AG10803 (cell line): ENCODE results near the gene ENG.

ENCODE experiments used
- DNase-seq: peaks from one replicate; pipeline ENCODE4 v3.0.0; 2010; ENCODE audit warnings: low read depth
- H3K4me3 ChIP-seq: 2 replicates; pipeline ENCODE4 v1.5.1; 2011; ENCODE audit warnings: mild to moderate bottlenecking, low read length, control low read depth
- TF ChIP-seq, protein P1 (sequence below): conservative IDR thresholded peaks from 2 replicates; pipeline ENCODE4 v1.5.1; 2011; ENCODE audit warnings: mild to moderate bottlenecking, low read length, control low read depth, inconsistent platforms

ENG gene

GRCh38 chr9:127896395-127897192 lies 42.1 kb upstream of the ENG start:
- TF ChIP-seq, protein P1, sequence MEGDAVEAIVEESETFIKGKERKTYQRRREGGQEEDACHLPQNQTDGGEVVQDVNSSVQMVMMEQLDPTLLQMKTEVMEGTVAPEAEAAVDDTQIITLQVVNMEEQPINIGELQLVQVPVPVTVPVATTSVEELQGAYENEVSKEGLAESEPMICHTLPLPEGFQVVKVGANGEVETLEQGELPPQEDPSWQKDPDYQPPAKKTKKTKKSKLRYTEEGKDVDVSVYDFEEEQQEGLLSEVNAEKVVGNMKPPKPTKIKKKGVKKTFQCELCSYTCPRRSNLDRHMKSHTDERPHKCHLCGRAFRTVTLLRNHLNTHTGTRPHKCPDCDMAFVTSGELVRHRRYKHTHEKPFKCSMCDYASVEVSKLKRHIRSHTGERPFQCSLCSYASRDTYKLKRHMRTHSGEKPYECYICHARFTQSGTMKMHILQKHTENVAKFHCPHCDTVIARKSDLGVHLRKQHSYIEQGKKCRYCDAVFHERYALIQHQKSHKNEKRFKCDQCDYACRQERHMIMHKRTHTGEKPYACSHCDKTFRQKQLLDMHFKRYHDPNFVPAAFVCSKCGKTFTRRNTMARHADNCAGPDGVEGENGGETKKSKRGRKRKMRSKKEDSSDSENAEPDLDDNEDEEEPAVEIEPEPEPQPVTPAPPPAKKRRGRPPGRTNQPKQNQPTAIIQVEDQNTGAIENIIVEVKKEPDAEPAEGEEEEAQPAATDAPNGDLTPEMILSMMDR, result no peak
- peak overlapping the region; percentile 31; the same call in 1 of the 2 replicates for H3K4me3 ChIP-seq
- no peak for DNase-seq

- DNase-seq, result no peak
- no peak overlapping the region for H3K4me3 ChIP-seq
- TF ChIP-seq, protein P1, result no peak
These were observed 41.4 kb upstream of the ENG start for GRCh38 chr9:127895811-127896210.

GRCh38 chr9:127893392-127893791 lies 38.9 kb upstream of the ENG start:
- DNase-seq, result no peak
- TF ChIP-seq, protein P1, result no peak
- no peak overlapping the region for H3K4me3 ChIP-seq

GRCh38 chr9:127892831-127893230 lies 38.4 kb upstream of the ENG start:
- TF ChIP-seq, protein P1, result no peak
- no peak overlapping the region for H3K4me3 ChIP-seq
- no peak for DNase-seq

GRCh38 chr9:127890053-127890452 lies 35.6 kb upstream of the ENG start:
- H3K4me3 ChIP-seq, result no peak overlapping the region
- no peak for DNase-seq
- TF ChIP-seq, protein P1, result no peak

- TF ChIP-seq, protein P1, result no peak; the same call in 1 of the 2 replicates
- no peak overlapping the region for H3K4me3 ChIP-seq
- no peak for DNase-seq
These were observed 33.3 kb upstream of the ENG start for GRCh38 chr9:127887792-127888191.

DNA sequence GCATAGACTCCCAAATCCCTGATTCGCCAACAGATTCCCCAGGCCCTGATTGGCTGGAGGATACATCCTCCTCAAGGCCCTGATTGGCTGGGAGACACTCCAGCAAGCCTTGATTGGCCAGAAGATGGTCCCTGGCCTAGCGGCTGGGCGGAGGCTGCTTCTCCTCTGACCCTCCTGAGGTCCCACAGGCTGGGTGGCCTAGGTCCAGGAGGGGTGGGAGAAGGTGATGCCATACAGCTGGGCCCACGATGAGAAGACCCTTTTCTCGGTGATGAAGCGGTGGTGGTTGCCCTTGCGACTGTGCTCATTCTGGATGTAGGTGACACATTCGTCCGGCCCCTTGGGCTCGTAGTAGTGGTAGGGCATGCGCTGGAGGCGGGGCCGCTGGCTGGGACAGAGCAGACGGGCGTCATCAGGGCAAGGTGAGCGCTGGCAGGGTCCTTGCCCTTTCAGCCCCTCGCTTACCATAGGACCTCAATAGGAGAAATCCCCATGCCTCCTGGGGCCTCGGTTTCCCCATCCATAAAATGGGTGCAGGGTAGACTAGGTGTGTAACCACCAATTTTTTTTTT lies 32.0 kb upstream of the ENG start:
- no peak for DNase-seq
- TF ChIP-seq, protein P1, result no peak
- no peak overlapping the region for H3K4me3 ChIP-seq
